Small intestine (tissue), 7 donors: ENCODE results near the gene IWS1. TPM values are rescaled to one million over a fixed set of nuclear protein-coding genes. Genes with fewer than 3 reads are reported as not detected.
"Not testable (repeated sequence)": the region's sequence is repeated elsewhere in the genome, so short reads cannot be mapped to it uniquely, and the experiment has no call there.

ENCODE experiments used
- DNase-seq, 2 donors: peaks; one replicate each; pipeline versions ENCODE4 v3.0.0 to v3.0.0-alpha.2; 2013
- FAIRE-seq: peaks from 2 replicates; lab custom pipeline; 2012; peaks lifted over from hg19 to GRCh38; lab: Jason Lieb, UNC
- H3K27ac ChIP-seq, 3 donors: one replicate each; pipeline ENCODE4 v1.5.1; 2013; ENCODE audit warnings: low read length in 2 of 3, mild to moderate bottlenecking in 2 of 3, control low read depth in 1 of 3, inconsistent platforms in 1 of 3, low read depth in 1 of 3, moderate library complexity in 1 of 3
- H3K27me3 ChIP-seq, 3 donors: one replicate each; pipeline ENCODE4 v1.6.1; 2013; ENCODE audit warnings: low read length in 3 of 3, inconsistent platforms in 1 of 3; ENCODE audit not compliant: control insufficient read depth in 3 of 3, insufficient read depth in 3 of 3
- H3K36me3 ChIP-seq, 3 donors: one replicate each; pipeline ENCODE4 v1.6.1; 2013; ENCODE audit warnings: low read length in 3 of 3, inconsistent platforms in 1 of 3, low read depth in 1 of 3, mild to moderate bottlenecking in 1 of 3, moderate library complexity in 1 of 3; ENCODE audit not compliant: control insufficient read depth in 3 of 3, insufficient read depth in 2 of 3
- H3K4me1 ChIP-seq, 3 donors: one replicate each; pipeline ENCODE4 v1.6.1; 2013; ENCODE audit warnings: low read length in 2 of 3, inconsistent platforms in 1 of 3, low read depth in 1 of 3, mild to moderate bottlenecking in 1 of 3, moderate library complexity in 1 of 3; ENCODE audit not compliant: control insufficient read depth in 3 of 3, insufficient read depth in 2 of 3
- H3K4me3 ChIP-seq, 3 donors: one replicate each; pipeline ENCODE4 v1.5.1; 2013; ENCODE audit warnings: low read length in 3 of 3, control low read depth in 1 of 3, inconsistent platforms in 1 of 3, low read depth in 1 of 3, mild to moderate bottlenecking in 1 of 3, moderate library complexity in 1 of 3
- H3K9me3 ChIP-seq, 2 donors: one replicate each; pipeline ENCODE4 v1.6.1; 2013; ENCODE audit warnings: low read depth in 1 of 2, low read length in 1 of 2; ENCODE audit not compliant: control insufficient read depth in 2 of 2, insufficient read depth in 1 of 2
- WGBS, 3 donors: extraction: QIAGEN DNeasy Blood & Tissue Kit; methylation state at CpG; one replicate each; pipeline ENCODE4 v1.1.7; 2013; 5-methylcytosine and 5-hydroxymethylcytosine counted together
- polyA plus RNA-seq, 4 donors: library from polyadenylated mRNA; stranded (reverse) in 3 of 4; unstranded in 1 of 4; fragments of 200-250 nt in 3 of 4; fragments of 120-200 nt in 1 of 4; gene quantifications; one replicate each; pipeline versions ENCODE4 v1.2.1 to v1.2.3, GENCODE V29; 2013
- donor health status: healthy with polysubstance abuse.
- donor health status: control.
- donor health status: control.
- donor health status: Bipolar disorder and iron deficiency.
- donor health status: healthy.

The IWS1 gene
- polyA plus RNA-seq, 4 donors, result 23.3 to 53.0 (median 47.8) TPM

DNA sequence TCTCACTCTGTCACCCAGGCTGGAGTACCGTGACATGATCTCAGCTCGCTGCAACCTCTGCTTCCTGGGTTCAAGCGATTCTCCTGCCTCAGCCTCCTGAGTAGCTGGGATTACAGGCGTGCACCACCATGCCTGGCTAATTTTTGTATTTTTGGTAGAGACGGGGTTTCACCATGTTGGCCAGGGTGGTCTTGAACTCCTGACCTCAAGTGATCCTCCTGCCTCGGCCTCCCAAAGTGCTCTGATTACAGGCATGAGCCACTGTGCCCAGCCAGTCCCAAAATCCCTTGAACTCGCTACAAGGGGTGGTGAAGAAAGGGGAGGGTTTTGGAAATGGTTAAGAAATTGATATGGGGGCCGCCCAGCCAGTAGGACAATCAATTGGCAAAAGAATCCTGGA lies 73.9 kb downstream of the IWS1 start:
- FAIRE-seq, H3K27me3 ChIP-seq, H3K4me3 ChIP-seq, H3K27ac ChIP-seq, H3K9me3 ChIP-seq, H3K36me3 ChIP-seq, DNase-seq: not testable (repeated sequence)
- peaks cover 0 to 29% (median 2%) of the 10 kb centered on the region in 3 donors for H3K4me1 ChIP-seq
- WGBS, 3 donors, result 94 to 95% (median 94%) methylated on average over 8 of the region's 8 CpGs

DNA sequence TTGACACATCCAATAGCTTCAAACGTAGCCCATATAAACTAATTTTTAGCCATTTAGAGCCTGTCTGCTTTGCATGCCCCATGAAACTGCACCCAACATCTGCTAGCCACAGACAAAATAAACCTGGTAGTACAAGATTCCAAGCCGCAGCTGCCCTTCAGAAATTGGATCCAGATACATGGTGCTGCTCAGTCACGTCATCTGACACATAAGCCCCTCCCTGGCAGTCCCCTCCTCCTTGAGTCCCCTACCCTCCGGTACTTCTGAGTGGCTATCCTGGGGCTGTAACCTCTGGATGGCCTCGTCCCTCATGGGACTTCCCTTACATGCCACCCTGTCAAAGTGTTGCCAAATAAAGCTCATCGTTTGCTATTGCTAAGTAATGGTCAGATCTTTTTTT lies 74.3 kb downstream of the IWS1 start:
- Histone ChIP-seq H3K36me3 (peaks cover 0 to 3% (median 0%) of the 10 kb centered on the region in 3 donors), H3K4me1 (peaks cover 0 to 28% (median 2%) of the 10 kb centered on the region in 3 donors), H3K4me3 (no peak overlapping the region), H3K27ac (no peak overlapping the region), H3K9me3 (no peaks in the 10 kb centered on the region), H3K27me3 (no peaks in the 10 kb centered on the region)
- DNase-seq, result no peak
- FAIRE-seq, result no peak
- 90 to 94% (median 94%) methylated on average over 6 of the region's 6 CpGs for WGBS, 3 donors

DNA sequence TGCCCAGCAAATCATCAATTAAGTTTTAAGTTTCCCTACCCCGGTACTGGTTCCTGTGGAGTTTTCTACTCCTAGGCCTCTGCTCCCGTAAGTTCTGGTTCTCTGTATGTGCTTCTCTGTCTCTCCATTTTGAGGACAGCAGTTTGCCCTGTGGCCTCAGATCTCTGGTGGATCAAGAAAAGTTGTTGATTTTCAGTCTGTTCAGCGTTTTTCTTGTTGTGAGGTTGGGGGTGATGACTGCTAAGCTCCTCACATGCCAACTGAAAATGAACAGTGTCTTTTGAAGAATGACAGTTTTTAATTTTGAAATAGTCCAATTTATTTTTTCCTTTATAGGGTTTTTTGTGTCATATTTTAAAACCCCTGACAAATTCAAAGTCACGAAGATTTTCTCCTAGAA lies 76.4 kb downstream of the IWS1 start:
- WGBS, 3 donors, result 92 to 95% (median 93%) methylated on average over 4 of the region's 4 CpGs
- FAIRE-seq (no peak), DNase-seq (no peak)
- Histone ChIP-seq H3K27me3 (no peaks in the 10 kb centered on the region), H3K4me1 (peaks cover 0 to 12% (median 2%) of the 10 kb centered on the region in 3 donors), H3K9me3 (no peaks in the 10 kb centered on the region), H3K36me3 (peaks cover 0 to 3% (median 0%) of the 10 kb centered on the region in 3 donors), H3K4me3 (no peak overlapping the region), H3K27ac (no peak overlapping the region)

- FAIRE-seq (no peak), DNase-seq (no peak)
- H3K36me3 ChIP-seq, result peaks cover 0 to 3% (median 0%) of the 10 kb centered on the region in 3 donors
- no peaks in the 10 kb centered on the region for H3K27me3 ChIP-seq
- H3K9me3 ChIP-seq, result peaks cover 0 to 2% of the 10 kb centered on the region in 2 donors
- H3K27ac ChIP-seq, result no peak overlapping the region
- peaks cover 0 to 7% (median 2%) of the 10 kb centered on the region in 3 donors for H3K4me1 ChIP-seq
- 88 to 94% (median 93%) methylated on average over 4 of the region's 4 CpGs for WGBS, 3 donors
- no peak overlapping the region for H3K4me3 ChIP-seq
Observed at GRCh38 chr2:127449414-127449813, 76.9 kb downstream of the IWS1 start.

DNA sequence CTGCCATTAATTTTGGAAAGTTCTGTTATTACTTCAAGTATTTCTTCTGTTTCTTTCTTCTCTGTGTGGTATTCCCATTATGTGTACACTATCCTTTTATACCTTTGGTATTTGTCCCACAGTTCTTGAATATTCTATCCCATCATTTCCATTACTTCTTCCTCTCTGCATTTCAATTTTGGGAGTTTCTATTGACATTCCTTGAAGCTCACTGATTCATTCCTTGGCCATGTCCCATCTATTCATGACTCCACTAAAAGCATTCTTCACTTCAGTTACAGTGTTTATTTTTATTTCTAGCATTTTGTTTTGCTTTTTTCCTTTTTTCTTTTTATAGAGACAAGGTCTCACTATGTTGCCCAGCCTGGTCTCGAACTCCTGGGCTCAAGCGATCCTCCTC lies 77.8 kb downstream of the IWS1 start:
- WGBS, 3 donors, result 89 to 98% (median 92%) methylated on average over 2 of the region's 2 CpGs

GRCh38 chr2:127439343-127439742 lies 86.9 kb downstream of the IWS1 start:
- WGBS, 3 donors, result 79 to 93% (median 86%) methylated on average over 5 of the region's 5 CpGs
- DNase-seq (no peak), FAIRE-seq (no peak)
- Histone ChIP-seq H3K27me3 (no peaks in the 10 kb centered on the region), H3K27ac (no peak overlapping the region), H3K36me3 (peaks cover 0 to 4% (median 0%) of the 10 kb centered on the region in 3 donors), H3K4me3 (no peak overlapping the region), H3K4me1 (peaks cover 0 to 13% (median 0%) of the 10 kb centered on the region in 3 donors), H3K9me3 (peaks cover 0 to 30% of the 10 kb centered on the region in 2 donors)

More for the DNA sequence above, 77.8 kb downstream of the IWS1 start:
- Histone ChIP-seq H3K9me3 (peaks cover 0 to 7% of the 10 kb centered on the region in 2 donors), H3K4me1 (no peaks in the 10 kb centered on the region), H3K36me3 (peaks cover 0 to 3% (median 0%) of the 10 kb centered on the region in 3 donors), H3K4me3 (no peak overlapping the region), H3K27me3 (no peaks in the 10 kb centered on the region), H3K27ac (no peak overlapping the region)
- FAIRE-seq (no peak), DNase-seq (no peak)

GRCh38 chr2:127437781-127438726 lies 88.2 kb downstream of the IWS1 start:
- no peak for FAIRE-seq

DNA sequence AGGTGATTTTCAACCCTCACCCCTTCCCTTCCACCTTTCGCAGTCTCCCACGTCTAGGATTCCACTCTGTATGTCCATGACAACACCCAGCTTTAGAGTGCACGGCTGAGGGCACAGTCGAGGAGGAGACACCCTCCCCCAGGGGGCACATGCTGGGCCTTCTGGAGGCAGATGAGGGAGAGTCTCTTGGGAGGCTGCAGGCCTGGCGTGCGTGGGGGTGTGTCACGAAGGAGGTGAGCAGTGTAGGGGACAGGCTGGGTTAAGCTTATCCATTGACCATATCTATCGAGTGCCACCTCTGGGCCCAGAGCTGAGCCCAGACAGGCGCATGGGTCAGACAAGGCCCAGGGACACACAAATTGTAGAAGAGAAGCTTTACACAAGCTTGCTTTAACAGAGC lies 89.2 kb downstream of the IWS1 start:
- Histone ChIP-seq H3K4me3 (no peak overlapping the region), H3K4me1 (peaks cover 0 to 13% (median 0%) of the 10 kb centered on the region in 3 donors), H3K27me3 (no peaks in the 10 kb centered on the region), H3K9me3 (peaks cover 0 to 25% of the 10 kb centered on the region in 2 donors), H3K36me3 (peaks cover 0 to 4% (median 0%) of the 10 kb centered on the region in 3 donors), H3K27ac (no peak overlapping the region)
- FAIRE-seq (no peak), DNase-seq (no peak)
- 89 to 93% (median 90%) methylated on average over 9 of the region's 9 CpGs for WGBS, 3 donors

More at GRCh38 chr2:127437781-127438726, 88.2 kb downstream of the IWS1 start:
- peak; percentile 32 to 83 for DNase-seq
- no peak overlapping the region for H3K4me3 ChIP-seq
- H3K9me3 ChIP-seq, result peaks cover 0 to 26% of the 10 kb centered on the region in 2 donors
- peaks cover 0 to 4% (median 0%) of the 10 kb centered on the region in 3 donors for H3K36me3 ChIP-seq
- 72 to 84% (median 77%) methylated on average over 13 of the region's 13 CpGs for WGBS, 3 donors
- H3K27ac ChIP-seq, result peak overlapping the region in 1 of 3 donors; percentile 60
- H3K27me3 ChIP-seq, result no peaks in the 10 kb centered on the region
- H3K4me1 ChIP-seq, result peaks cover 0 to 13% (median 0%) of the 10 kb centered on the region in 3 donors
